IPS-NIHi7 (cell line): Measurements from ENCODE around the gene RALGAPB.
"Not testable (repeated sequence)": the region's sequence is repeated elsewhere in the genome, so short reads cannot be mapped to it uniquely, and the experiment has no call there.

Source experiments
- DNase-seq: peaks from one replicate; pipeline ENCODE4 v3.0.0; 2012; ENCODE audit warnings: mixed read lengths; ENCODE audit errors: extremely low spot score

The RALGAPB gene

GRCh38 chr20:38585404-38586180 is 112.9 kb downstream of the RALGAPB start:
- no peak for DNase-seq

- DNase-seq: no peak
Observed at GRCh38 chr20:38586181-38586525, 113.5 kb downstream of the RALGAPB start.

- no peak for DNase-seq
Observed at GRCh38 chr20:38588303-38588702, 115.7 kb downstream of the RALGAPB start.

- DNase-seq: no peak
Observed at GRCh38 chr20:38589351-38589750, 116.7 kb downstream of the RALGAPB start.

- DNase-seq: no peak
Observed at GRCh38 chr20:38589967-38590675, 117.5 kb downstream of the RALGAPB start.

- DNase-seq: peak; percentile 53
Observed at GRCh38 chr20:38590676-38591473, 118.2 kb downstream of the RALGAPB start.

- no peak for DNase-seq
Observed at GRCh38 chr20:38591474-38592410, 119.1 kb downstream of the RALGAPB start.

- DNase-seq: not testable (repeated sequence)
Observed at GRCh38 chr20:38592411-38592790, 119.8 kb downstream of the RALGAPB start.

GRCh38 chr20:38594281-38594680 is 121.6 kb downstream of the RALGAPB start:
- not testable (repeated sequence) for DNase-seq

GRCh38 chr20:38595886-38596285 is 123.2 kb downstream of the RALGAPB start:
- not testable (repeated sequence) for DNase-seq

- DNase-seq: peak; percentile 43
Observed at GRCh38 chr20:38599410-38599882, 126.8 kb downstream of the RALGAPB start.

- no peak for DNase-seq
Observed at GRCh38 chr20:38600057-38600456, 127.4 kb downstream of the RALGAPB start.

GRCh38 chr20:38601216-38602184 is 128.9 kb downstream of the RALGAPB start, which contains the start of gene ARHGAP40:
Gene ARHGAP40 (plus strand): TSS chr20:38601809.
- peak; percentile 74 for DNase-seq

- no peak for DNase-seq
Observed at GRCh38 chr20:38602185-38602581, 129.5 kb downstream of the RALGAPB start.

GRCh38 chr20:38603286-38603685 is 130.6 kb downstream of the RALGAPB start:
- DNase-seq: no peak

- peak; percentile 51 for DNase-seq
Observed at GRCh38 chr20:38604873-38605303, 132.2 kb downstream of the RALGAPB start.

- peak; percentile 47 for DNase-seq
Observed at GRCh38 chr20:38607351-38607750, 134.7 kb downstream of the RALGAPB start.

GRCh38 chr20:38608188-38608587 is 135.5 kb downstream of the RALGAPB start:
- DNase-seq: no peak

GRCh38 chr20:38609815-38610214 is 137.2 kb downstream of the RALGAPB start:
- DNase-seq: no peak

- DNase-seq: no peak
Observed at GRCh38 chr20:38610521-38610920, 137.9 kb downstream of the RALGAPB start.
